MG63 (cell line): ENCODE results near the gene MB. TPM values are rescaled to one million over a fixed set of nuclear protein-coding genes. Genes with fewer than 3 reads are reported as not detected.

ENCODE experiments used
- DNase-seq: peaks from one replicate; pipeline ENCODE4 v3.0.0-alpha.2; 2020
- H3K27me3 ChIP-seq: fragments of 250-450 bp; sonication (Bioruptor Pico); 2 replicates; pipeline ENCODE4 v1.5.1; 2020; ENCODE audit warnings: mild to moderate bottlenecking, moderate library complexity
- H3K36me3 ChIP-seq: fragments of 250-450 bp; sonication (Bioruptor Pico); 2 replicates; pipeline ENCODE4 v1.5.1; 2020; ENCODE audit warnings: mild to moderate bottlenecking, moderate library complexity
- H3K4me3 ChIP-seq: fragments of 250-450 bp; sonication (Bioruptor Pico); 2 replicates; pipeline ENCODE4 v1.5.1; 2020; ENCODE audit warnings: mild to moderate bottlenecking, moderate library complexity
- H3K9me3 ChIP-seq: fragments of 250-450 bp; sonication (Bioruptor Pico); 2 replicates; pipeline ENCODE4 v1.5.1; 2020; ENCODE audit warnings: mild to moderate bottlenecking, moderate library complexity
- total RNA-seq: library from RNA; depleted of rRNA; stranded (reverse); fragments of >200 nt; shearing (Covaris generic); gene quantifications from 2 replicates; pipeline ENCODE4 v1.2.3, GENCODE V29; 2014; ENCODE audit warnings: low replicate concordance

Gene MB
- total RNA-seq, 1 experiment from 2014 or later: 6.3 TPM

DNA sequence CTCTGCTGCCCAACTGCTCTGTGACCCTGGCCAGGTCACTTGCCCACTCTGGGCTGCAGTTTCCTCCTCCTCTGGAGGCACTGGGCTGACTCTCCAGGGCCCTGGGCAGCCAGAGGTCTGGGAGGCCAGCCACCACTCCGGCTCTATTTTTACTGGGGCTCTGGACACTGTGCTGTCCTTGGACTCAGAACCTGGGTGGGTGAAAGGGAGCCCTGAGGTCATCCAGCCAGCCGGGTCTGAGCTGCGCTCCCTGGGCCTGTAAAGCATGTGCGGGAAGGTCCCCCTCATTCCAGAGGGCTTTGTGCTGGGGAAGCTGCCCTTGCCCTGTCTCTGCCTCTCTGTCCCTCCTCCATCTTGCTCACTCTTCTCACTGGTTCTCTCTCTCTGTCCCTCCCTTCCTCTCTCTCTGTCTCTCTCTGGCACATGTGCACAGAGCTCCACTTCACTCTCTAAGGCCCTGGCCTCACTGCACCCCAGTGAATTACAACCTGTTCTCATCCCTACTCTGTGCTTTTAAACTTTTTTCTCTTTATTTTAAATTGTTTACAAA is 24.6 kb downstream of the MB start:
- H3K9me3 ChIP-seq: no peaks in the 10 kb centered on the region
- H3K27me3 ChIP-seq: no peaks in the 10 kb centered on the region
- no peak overlapping the region for H3K4me3 ChIP-seq
- H3K36me3 ChIP-seq: no peaks in the 10 kb centered on the region
- DNase-seq: no peak

DNA sequence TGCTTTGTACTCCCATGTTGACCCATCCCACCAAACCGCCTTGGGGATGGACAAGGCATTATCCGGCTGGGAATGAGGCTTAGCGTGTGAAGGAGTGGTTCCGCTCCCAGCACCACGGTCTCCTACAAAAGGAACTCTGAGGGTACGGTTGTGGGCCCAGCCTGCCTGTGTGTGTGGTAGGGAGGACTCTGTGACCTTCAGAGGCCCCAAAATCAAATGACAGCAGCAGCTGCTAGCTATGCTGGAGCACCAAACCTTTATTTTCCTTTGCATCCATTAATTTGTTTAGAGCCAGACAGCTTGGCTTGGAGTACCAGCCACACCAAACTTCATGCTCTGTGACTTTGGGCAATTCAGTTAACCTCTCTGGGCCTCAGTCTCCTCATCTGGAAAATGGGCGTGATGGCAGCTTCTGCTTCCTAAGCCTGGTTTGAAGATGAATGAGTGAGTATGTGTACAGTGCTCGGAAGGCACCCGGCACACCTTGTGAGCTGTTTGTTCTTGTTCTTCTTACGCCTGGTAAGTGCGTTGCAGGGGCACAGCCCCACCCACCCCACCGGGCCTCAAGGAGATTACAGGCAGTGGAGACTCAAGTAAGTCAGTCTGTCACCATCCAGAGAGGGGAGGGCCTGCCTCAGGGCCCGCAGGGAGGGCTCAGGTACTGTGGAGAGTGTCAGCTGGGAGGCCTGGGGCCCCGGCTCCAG is 25.3 kb downstream of the MB start:
- H3K36me3 ChIP-seq: no peaks in the 10 kb centered on the region
- H3K27me3 ChIP-seq: no peaks in the 10 kb centered on the region
- H3K9me3 ChIP-seq: no peaks in the 10 kb centered on the region
- no peak overlapping the region for H3K4me3 ChIP-seq
- no peak for DNase-seq

DNA sequence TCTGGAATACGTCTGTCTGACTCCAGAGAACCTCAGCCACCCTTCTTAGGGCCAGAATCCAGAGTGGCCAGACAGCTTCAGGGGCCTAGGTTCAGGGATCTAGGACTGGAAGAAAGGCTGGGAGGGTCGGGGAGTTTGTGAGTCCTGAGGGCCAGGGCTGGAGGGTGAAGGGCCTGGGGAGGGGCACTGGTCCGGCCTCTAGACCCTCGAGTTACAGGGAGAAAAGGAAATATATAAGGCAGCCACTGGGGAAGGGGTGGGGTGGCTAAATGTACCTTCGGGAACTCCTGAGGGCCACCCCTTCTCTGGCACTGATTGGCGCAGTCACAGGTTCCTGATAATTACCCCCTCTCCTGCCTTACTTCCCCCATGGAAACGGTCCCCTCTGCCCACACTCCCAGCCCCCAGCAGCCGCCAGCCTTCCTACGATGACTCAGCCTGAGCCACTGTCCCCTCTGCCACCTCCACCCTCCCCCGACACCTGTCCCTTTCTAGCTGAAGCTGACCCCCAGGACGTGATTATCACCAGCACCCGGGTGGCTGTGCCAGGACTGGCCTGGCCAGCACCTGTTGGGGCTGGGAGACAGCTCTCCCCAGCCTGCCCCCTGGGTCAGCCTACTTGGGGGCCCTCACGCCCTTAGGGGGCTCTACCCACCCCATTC is 26.4 kb downstream of the MB start:
- no peaks in the 10 kb centered on the region for H3K27me3 ChIP-seq
- H3K36me3 ChIP-seq: no peaks in the 10 kb centered on the region
- H3K9me3 ChIP-seq: no peaks in the 10 kb centered on the region
- H3K4me3 ChIP-seq: no peak overlapping the region
- DNase-seq: no peak

DNA sequence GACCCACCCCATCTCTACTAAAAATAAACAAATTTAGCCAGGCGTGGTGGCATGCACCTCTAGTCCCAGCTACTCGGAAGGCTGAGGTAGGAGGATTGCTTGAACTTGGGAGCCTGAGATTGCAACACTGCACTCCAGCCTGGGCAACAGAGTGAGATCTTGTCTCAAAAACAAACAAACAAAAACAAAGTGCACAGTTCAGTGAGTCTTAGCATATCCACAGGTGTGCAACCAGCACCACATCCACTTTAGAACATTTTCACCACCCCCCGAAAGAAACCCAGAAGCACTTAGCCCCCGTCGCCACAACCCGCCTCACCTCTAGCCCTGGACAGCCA is 27.4 kb downstream of the MB start:
- Histone ChIP-seq H3K4me3 (no peak overlapping the region), H3K27me3 (no peaks in the 10 kb centered on the region), H3K9me3 (no peaks in the 10 kb centered on the region), H3K36me3 (no peaks in the 10 kb centered on the region)
- no peak for DNase-seq

DNA sequence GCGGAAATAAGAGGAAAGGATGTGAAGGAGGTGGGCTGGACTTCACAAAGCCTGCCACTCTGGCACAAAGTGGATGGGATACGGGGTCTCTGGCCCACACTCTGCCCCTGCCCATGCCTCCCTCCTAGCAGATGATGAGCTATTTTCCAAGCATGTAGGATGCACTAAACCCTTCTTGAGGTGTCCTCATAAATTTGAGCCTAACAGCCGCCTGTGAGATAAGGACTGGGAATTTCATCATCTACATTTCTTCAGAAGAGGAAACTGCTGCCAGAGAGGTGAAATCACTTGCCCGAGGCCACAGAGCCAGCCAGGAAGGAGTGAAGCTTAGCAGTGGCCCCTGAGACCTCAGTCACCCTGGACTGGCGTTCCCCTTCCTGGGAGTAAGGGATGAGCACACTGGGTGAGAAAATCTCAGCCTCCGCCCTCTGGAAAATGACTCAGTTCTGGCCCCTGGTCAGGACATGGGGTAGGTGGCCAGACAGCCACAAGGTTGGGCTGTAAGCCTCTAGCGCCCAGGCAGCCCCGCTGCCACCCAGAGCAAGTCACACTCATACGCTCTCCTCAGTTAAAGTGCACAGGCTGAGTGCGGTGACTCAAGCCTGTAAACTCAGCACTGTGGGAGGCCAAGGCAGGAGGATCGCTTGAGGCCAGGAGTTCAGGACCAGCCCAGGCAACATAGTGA is 27.9 kb downstream of the MB start:
- peak; percentile 97 for DNase-seq
- Histone ChIP-seq H3K36me3 (no peaks in the 10 kb centered on the region), H3K4me3 (no peak overlapping the region), H3K27me3 (no peaks in the 10 kb centered on the region), H3K9me3 (no peaks in the 10 kb centered on the region)

DNA sequence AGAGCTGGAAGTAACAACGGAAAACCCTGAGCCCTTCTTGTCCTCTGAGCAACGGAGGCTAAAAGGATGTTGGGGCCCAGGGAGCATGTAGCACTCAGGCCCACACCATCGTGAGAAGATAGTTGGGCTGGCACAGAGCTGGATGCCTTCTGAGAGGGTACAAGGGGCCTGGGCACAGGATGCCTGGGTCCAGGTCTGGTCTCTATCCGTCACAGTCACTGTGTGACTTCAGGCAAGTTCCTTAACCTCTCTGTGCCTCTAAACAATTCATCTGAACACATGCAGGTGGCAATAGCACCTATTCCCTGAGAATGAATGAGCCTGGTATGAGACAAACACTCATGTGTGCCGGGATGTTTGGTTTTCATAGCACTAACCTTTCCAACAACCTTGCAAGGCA is 29.2 kb downstream of the MB start:
- Histone ChIP-seq H3K9me3 (no peaks in the 10 kb centered on the region), H3K4me3 (no peak overlapping the region), H3K36me3 (no peaks in the 10 kb centered on the region), H3K27me3 (no peaks in the 10 kb centered on the region)
- no peak for DNase-seq

DNA sequence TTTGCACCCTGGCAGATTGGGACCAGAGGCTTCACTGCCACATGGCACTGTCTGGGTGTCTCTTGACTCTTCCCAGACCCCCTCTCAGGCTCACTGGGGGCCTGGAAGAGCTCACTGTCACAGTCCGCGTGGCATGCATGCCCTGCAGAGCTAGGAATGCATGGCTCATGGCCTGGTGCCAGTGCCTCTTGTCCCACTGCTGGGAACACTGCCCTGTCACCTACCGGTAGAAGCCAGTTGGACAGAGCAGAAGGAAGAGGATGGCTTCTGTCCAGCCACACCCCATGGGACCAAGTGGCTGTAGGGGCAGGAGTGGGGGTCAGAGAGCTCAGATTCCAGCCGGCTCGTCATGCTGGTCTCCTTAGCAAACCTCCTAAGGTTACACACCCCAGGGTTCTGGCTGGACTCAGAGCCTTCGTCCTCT is 29.7 kb downstream of the MB start:
- no peak for DNase-seq
- Histone ChIP-seq H3K9me3 (no peaks in the 10 kb centered on the region), H3K36me3 (no peaks in the 10 kb centered on the region), H3K4me3 (no peak overlapping the region), H3K27me3 (no peaks in the 10 kb centered on the region)

DNA sequence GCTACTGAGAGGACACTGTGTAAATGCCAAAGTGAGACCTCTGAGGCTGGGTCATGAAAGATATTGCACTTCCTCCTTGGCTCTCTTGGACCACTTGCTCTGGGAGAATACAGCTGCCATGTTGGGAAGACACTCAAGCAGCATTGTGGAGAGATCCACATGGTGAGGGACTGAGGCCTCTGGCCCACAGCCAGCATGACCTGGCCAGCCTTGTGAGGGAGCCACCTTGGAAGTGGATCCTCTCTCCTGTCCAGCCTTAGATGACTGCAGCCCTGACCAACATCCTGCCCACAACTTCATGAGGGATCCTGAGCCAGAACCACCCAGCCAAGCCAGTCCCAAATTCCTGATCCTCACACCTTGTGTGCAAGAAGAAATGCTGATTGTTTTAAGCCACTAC is 30.4 kb downstream of the MB start:
- Histone ChIP-seq H3K27me3 (no peaks in the 10 kb centered on the region), H3K36me3 (no peaks in the 10 kb centered on the region)

DNA sequence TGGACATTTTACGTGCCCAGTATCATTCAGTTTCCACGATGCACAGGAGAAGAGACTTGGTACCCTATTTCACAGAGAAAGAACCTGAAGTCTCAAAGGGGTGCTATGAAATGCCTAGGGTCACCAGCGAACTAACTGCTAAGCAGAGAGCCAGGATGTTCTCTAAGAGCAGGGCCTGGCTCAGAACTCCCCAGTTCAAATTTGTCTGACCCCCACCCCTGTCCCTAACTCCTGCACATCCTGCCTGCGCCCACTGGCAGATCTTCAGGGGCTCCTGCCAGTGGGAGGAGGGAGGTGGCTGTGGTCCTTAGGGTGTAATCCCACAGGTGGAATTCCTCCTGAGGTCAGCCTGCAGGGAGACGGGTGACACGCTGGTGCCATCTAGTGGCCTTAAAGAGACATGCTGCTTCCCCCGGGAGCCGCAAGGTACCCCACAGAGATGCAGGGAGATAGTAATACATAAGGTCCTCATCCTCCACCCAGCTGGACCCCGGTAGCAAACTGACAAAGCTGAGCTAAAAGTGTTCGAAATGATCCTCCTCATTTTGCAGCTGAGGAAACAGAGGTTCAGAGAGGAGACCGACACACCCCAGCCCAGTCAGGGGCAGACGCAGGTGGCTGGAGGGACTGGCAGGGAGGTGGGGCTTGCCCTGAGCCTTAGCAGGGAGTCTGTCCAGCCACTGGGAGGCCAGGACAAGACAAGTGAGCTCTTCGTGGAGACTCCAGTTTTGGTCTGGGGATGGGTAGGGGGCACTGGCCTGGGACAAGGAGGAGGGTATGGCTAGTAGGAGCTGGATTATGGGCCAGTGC is 34.1 kb downstream of the MB start:
- no peaks in the 10 kb centered on the region for H3K9me3 ChIP-seq
- no peaks in the 10 kb centered on the region for H3K27me3 ChIP-seq
- H3K36me3 ChIP-seq: no peaks in the 10 kb centered on the region
- H3K4me3 ChIP-seq: no peak overlapping the region
- DNase-seq: peak; percentile 33

More for the DNA sequence above, 30.4 kb downstream of the MB start:
- DNase-seq: no peak
- H3K9me3 ChIP-seq: no peaks in the 10 kb centered on the region
- H3K4me3 ChIP-seq: no peak overlapping the region

DNA sequence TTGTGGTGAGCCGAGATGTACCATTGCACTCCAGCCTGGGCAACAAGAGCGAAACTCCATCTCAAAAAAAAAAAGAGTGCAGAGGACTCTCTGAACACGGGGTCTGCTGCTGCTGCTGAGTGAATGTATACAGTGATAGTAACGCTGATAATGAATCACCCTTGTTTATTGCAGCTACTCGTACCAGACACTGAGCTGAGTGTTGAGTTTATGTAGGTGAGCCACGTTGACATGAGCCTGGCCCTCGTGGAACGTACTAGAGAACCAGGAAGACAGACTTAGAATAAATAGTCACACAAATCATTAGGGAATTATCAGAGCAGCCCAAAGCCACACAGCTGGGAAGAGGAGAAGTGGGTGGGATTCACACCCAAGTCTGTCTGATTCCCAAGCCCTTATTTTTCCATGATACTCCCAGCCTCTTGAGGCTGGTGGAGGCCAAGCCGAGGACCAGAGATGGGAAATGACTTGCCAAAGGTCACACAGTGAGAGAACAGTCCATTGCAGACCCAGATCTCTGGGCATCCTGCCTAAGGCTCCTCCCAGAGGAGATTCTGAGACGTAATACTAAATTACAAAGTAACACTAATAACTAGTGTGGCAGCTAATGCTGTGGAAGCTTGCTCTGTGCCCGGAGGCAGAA is 34.8 kb downstream of the MB start:
- no peaks in the 10 kb centered on the region for H3K27me3 ChIP-seq
- H3K4me3 ChIP-seq: no peak overlapping the region
- H3K9me3 ChIP-seq: no peaks in the 10 kb centered on the region
- DNase-seq: no peak
- H3K36me3 ChIP-seq: no peaks in the 10 kb centered on the region

DNA sequence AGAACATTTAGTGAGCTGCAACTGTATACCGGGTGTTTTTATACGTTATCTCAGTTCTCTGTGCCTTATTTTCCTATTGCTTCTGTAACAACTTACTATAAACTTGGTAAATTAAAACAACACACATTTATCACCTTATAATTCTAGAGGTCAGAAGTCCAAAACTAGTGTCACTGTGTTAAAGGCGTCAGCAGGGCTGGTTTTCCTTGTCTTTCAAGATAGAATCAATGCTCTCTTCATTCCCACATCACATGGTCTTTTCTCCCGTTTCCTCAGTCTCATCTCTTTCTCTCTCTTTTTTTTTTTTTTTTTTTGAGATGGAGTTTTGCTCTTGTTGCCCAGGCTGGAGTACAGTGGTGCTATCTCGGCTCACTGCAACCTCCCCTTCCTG is 36.1 kb downstream of the MB start:
- DNase-seq: no peak
- Histone ChIP-seq H3K36me3 (no peaks in the 10 kb centered on the region), H3K27me3 (no peaks in the 10 kb centered on the region), H3K4me3 (no peak overlapping the region), H3K9me3 (no peaks in the 10 kb centered on the region)

DNA sequence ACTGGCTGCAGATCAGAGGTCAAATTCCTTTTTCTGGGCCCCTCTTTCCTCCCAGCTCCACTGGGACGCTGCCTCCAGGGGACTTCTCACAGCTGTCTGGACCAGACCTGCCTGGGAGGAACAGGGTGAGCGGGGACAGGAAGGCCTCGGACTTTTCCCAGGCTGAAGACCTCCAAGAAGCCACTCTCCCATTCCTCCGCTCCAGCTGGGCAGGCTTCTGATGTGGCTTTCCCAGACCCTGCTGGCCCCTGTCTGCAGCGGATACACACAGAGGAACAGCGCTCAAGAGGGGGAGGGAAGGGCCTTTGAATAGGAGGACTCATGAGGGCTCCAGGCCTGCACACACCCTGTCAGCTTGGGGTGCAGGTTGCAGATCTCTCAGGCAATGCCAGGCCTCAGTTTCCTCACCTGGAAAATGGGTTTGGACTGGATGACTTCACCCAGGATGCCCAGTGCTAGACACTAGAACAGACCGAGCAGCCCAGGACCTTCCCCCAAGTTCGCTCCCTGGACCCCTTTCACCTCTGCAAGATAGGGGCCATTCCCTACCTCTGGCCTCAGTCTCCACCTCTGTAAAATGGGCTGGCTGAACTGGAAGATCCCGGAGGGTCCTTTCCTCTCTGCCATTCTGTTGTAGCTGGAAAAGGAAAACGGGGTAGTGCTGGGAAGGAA is 36.6 kb downstream of the MB start:
- Histone ChIP-seq H3K27me3 (no peaks in the 10 kb centered on the region), H3K9me3 (no peaks in the 10 kb centered on the region), H3K36me3 (no peaks in the 10 kb centered on the region), H3K4me3 (no peak overlapping the region)
- no peak for DNase-seq

DNA sequence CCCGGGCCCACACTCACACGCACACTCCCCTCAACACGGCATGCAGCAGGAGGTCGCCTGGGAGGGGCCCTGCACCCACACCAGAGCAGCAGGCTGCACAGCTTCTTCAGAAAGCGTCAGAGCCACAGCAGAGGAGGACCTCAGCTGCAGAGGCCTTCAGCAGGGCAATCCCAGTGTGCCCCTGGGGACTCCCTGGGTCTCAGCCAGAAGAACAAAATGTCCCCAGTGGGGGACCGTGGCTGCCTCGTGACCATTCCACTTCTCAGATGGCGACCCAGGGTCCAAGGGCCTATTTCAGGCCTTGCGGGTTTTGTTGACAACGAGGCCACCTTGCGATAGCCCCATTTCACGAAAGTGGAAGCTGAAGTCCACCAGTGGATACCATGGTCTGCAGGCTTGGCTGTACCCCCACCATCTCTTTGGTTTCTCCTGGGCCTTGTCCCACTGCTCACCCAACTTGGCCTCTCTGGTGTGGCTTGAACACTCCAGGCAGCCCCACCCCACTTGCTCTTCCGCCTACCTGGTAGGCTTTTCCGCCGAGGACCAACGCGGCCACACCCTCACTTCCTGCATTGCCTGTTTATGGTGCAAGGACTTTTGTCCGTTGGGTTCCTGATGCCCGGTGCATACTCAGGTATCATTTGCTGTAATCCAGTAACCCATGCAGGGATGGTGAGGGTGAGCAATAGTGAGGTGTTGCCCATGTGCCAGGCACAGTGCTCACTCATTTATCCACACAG is 38.1 kb downstream of the MB start:
- Histone ChIP-seq H3K9me3 (no peaks in the 10 kb centered on the region), H3K4me3 (no peak overlapping the region), H3K36me3 (no peaks in the 10 kb centered on the region), H3K27me3 (no peaks in the 10 kb centered on the region)
- DNase-seq: no peak

DNA sequence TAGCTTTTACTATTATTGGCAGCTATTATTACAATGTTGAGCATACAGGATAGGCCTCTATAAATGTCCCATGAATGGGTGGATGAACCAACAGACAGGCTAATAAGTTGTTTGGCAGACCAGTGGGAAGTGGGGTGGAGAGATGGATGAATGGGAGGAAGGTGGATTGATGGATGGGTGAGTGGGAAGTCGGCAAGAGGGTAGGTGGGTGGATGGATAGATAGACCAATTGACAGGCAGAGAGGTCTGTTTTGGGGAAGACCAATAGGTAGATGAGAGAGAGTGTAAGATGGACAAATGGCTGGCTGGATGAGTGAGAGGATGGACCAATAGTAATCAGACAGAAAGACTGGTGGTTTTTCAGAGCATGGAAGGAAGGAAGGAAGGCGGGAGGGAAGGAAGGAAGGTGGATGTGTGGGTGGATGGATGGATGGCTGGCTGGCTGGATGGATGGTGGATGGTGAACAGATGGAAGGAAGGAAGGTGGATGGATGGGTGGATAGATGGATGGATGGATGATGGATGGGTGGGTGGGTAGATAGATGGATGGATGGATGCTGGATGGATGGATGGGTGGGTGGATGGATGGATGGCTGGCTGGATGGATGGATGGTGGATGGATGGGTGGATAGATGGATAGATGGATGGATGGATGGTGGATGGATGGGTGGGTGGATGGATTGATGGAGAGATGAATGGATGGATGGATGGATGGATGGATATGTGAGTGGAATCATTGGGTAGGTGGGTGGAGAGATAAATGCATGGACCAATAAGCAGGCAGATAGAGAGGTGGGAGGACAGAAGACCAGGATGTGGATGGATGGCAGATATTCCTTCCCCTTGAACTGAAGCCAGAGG is 39.1 kb downstream of the MB start:
- Histone ChIP-seq H3K9me3 (no peaks in the 10 kb centered on the region), H3K36me3 (no peaks in the 10 kb centered on the region), H3K4me3 (no peak overlapping the region), H3K27me3 (no peaks in the 10 kb centered on the region)
- no peak for DNase-seq

DNA sequence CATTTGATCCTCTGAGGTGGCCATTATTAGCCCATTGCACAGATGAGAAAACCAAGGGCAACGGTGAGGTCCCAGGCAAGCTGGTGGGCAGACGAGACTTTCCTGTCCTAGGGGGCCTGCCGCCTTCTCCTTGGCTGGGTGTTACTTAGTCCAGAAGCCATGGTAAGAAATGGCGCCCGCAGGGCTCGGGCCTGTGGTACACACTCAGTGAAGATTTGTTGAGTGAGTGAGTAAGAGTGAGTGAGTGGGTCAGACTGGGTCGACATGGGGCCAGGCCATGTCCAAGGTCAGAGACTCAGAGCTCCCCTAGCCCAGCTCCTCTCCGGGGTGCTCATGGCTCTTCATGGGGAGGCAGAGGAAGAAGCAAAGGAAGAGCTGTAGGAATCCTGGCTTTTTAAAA is 40.5 kb downstream of the MB start:
- Histone ChIP-seq H3K36me3 (no peaks in the 10 kb centered on the region), H3K9me3 (no peaks in the 10 kb centered on the region), H3K4me3 (no peak overlapping the region), H3K27me3 (no peaks in the 10 kb centered on the region)
- no peak for DNase-seq
